HepG2 (cell line): ENCODE results near the gene WWC1. TPM values are rescaled to one million over a fixed set of nuclear protein-coding genes. Genes with fewer than 3 reads are reported as not detected.

Source experiments
- ATAC-seq: fragments of 200-7000 bp; cut with Tn5 transposase; 3 replicates; pipeline ENCODE4 v1.9.1; 2020; ENCODE audit warnings: mild to moderate bottlenecking, moderate library complexity
- BruUV-seq: library from RNA; stranded (reverse); fragments of 400-500 nt; replicated peaks from 2 replicates; lab custom pipeline; 2021; lab: Mats Ljungman, UMichigan
- CTCF ChIA-PET: fragments of 300-600 bp; formaldehyde crosslinking; extraction: SDS; loops from one replicate; lab custom pipeline; 2021; ENCODE audit warnings: low total read pairs, inconsistent platforms, low intra/inter-chr PET ratio; lab: Yijun Ruan, JAX
- POLR2A ChIA-PET: fragments of 350-600 bp; sonication (Branson Sonifier 250); formaldehyde crosslinking; loops from one replicate; lab custom pipeline; 2020; ENCODE audit warnings: antibody characterized with exemption, inconsistent platforms; lab: Yijun Ruan, JAX
- DNase-seq: peaks from one replicate; pipeline ENCODE4 v3.0.0-alpha.2; 2015; ENCODE audit warnings: low spot score
- FAIRE-seq: peaks from 3 replicates; lab custom pipeline; 2011; peaks lifted over from hg19 to GRCh38; lab: Jason Lieb, UNC
- H2AFZ ChIP-seq: one replicate; pipeline ENCODE4 v1.6.1; 2011; ENCODE audit warnings: low read length, inconsistent platforms
- H3K27ac ChIP-seq: fragments of 300-600 bp; 3 replicates; pipeline ENCODE4 v1.8.0; 2011; ENCODE audit warnings: mixed run types, mild to moderate bottlenecking, mixed read lengths, low read length, inconsistent platforms; ENCODE audit not compliant: insufficient read depth; ENCODE audit errors: extremely low read length
- H3K27me3 ChIP-seq, 2 experiments: fragments of 200-600 bp in 1 of 2; 2 replicates in 1 of 2; 3 replicates in 1 of 2; pipeline versions ENCODE4 v1.6.0 to v1.8.0; 2011; ENCODE audit warnings: low read length in 2 of 2, mild to moderate bottlenecking in 2 of 2, moderate library complexity in 2 of 2, inconsistent platforms in 1 of 2; ENCODE audit not compliant: insufficient read depth in 2 of 2, control insufficient read depth in 1 of 2
- H3K36me3 ChIP-seq, 2 experiments: fragments of 200-600 bp in 1 of 2; replicated peaks in 1 of 2; 2 replicates in 1 of 2; 3 replicates in 1 of 2; pipeline versions ENCODE4 v1.5.1 to v1.8.0; 2011; ENCODE audit warnings: low read length in 2 of 2, inconsistent platforms in 1 of 2; ENCODE audit not compliant: insufficient read depth in 2 of 2, control insufficient read depth in 1 of 2
- H3K4me1 ChIP-seq: 2 replicates; pipeline ENCODE4 v1.5.1; 2012; ENCODE audit warnings: low read length, inconsistent platforms; ENCODE audit not compliant: insufficient read depth
- H3K4me2 ChIP-seq: 2 replicates; pipeline ENCODE4 v1.6.0; 2011; ENCODE audit warnings: low read depth, low read length, inconsistent platforms
- H3K4me3 ChIP-seq, 3 experiments: fragments of 200-600 bp in 1 of 3; sonication (generic), shearing (Covaris generic) in 1 of 3; replicated peaks in 1 of 3; 2 replicates each; pipeline ENCODE4 v1.5.1; 2011 to 2016; ENCODE audit warnings: low read length in 3 of 3, inconsistent platforms in 2 of 3, low read depth in 2 of 3, mild to moderate bottlenecking in 2 of 3, control low read depth in 1 of 3, mixed read lengths in 1 of 3; ENCODE audit not compliant: insufficient read depth in 1 of 3
- H3K79me2 ChIP-seq: one replicate; pipeline ENCODE4 v1.6.1; 2011; ENCODE audit warnings: low read length, inconsistent platforms; ENCODE audit not compliant: insufficient read depth
- H3K9ac ChIP-seq: 2 replicates; pipeline ENCODE4 v1.6.0; 2011; ENCODE audit warnings: mild to moderate bottlenecking, low read depth, low read length, inconsistent platforms; ENCODE audit not compliant: insufficient read depth
- H3K9me3 ChIP-seq: 2 replicates; pipeline ENCODE4 v1.5.1; 2012; ENCODE audit warnings: mild to moderate bottlenecking, low read length
- H4K20me1 ChIP-seq: 2 replicates; pipeline ENCODE4 v1.6.0; 2011; ENCODE audit warnings: inconsistent platforms, mild to moderate bottlenecking, low read length, moderate library complexity; ENCODE audit not compliant: insufficient read depth
- BCLAF1 ChIP-seq: fragments of 450-650 bp; IDR thresholded peaks from 2 replicates; pipeline ENCODE4 v1.6.1; 2017; ENCODE audit warnings: mild to moderate bottlenecking
- CBX2 ChIP-seq, 2 experiments: fragments of 200-600 bp in 1 of 2; sonication (generic); formaldehyde crosslinking in 1 of 2; IDR thresholded peaks; 2 replicates each; pipeline versions ENCODE4 v1.7.0 to v1.8.1; 2018 to 2022; ENCODE audit warnings: low read depth in 2 of 2, low read length in 1 of 2, mild to moderate bottlenecking in 1 of 2, missing genetic modification reagents in 1 of 2
- MTERF4 ChIP-seq: sonication (generic); formaldehyde crosslinking; IDR thresholded peaks from 2 replicates; pipeline ENCODE4 v1.8.0; 2023; ENCODE audit warnings: mild to moderate bottlenecking, missing genetic modification reagents
- ZNF180 ChIP-seq: sonication (generic); formaldehyde crosslinking; IDR thresholded peaks from 2 replicates; pipeline ENCODE4 v1.4.0; 2020; ENCODE audit warnings: low read depth, missing genetic modification reagents, borderline replicate concordance
- WGBS: methylation state at CpG from one replicate; pipeline ENCODE4 v1.1.6; 2017; ENCODE audit warnings: low lambda C conversion rate; 5-methylcytosine and 5-hydroxymethylcytosine counted together
- in situ Hi-C: cut with HindIII; loops from 2 replicates; pipeline ENCODE4 v1.10.0; 2017; ENCODE audit warnings: low pct_unique_long_range_greater_than_20kb; ENCODE audit not compliant: extremely low pct_ligation_motif_present
- intact Hi-C: fragments of 100-400 bp; cut with micrococcal nuclease; formaldehyde crosslinking; loops from one replicate; pipeline ENCODE4 v1.10.0; 2022; ENCODE audit not compliant: unreplicated experiment
- polyA plus RNA-seq, 8 experiments: library from polyadenylated mRNA; depleted of rRNA in 3 of 8; stranded (reverse) in 7 of 8; unstranded in 1 of 8; fragments of >200 nt; fragmentation: Illumina TruSeq in 4 of 8; extraction: Trizol in 4 of 8; gene quantifications; 2 replicates each; pipeline versions ENCODE4 v1.2.1 to v1.2.3, GENCODE V29; 2011 to 2016; ENCODE audit warnings: low read depth in 4 of 8, missing spikeins in 1 of 8, mixed read lengths in 1 of 8; ENCODE audit not compliant: insufficient read depth in 1 of 8
- total RNA-seq, 5 experiments: library from RNA; depleted of rRNA; stranded (reverse); fragments of >200 nt; fragmentation: Illumina TruSeq; extraction: Trizol; gene quantifications; 2 replicates each; pipeline ENCODE4 v1.2.3, GENCODE V29; 2016; ENCODE audit warnings: low read depth in 1 of 5

WWC1 gene
- total and polyA plus RNA-seq, 2 of the 13 experiments (the other 11 are each of a cell fraction or from before 2014, with no cell fraction given) = 8.3 to 17.9 TPM

- H3K9me3 ChIP-seq = no peaks in the 10 kb centered on the region
- no peaks in the 10 kb centered on the region for H3K27me3 ChIP-seq
- no peak for DNase-seq
- no peaks in the 10 kb centered on the region for H3K79me2 ChIP-seq
- ChIA-PET CTCF (no interaction called here), POLR2A (no interaction called here)
- peaks cover 14 to 53% of the 10 kb centered on the region in 2 experiments; a peak in 4 of 5 replicates for H3K36me3 ChIP-seq
- no peaks in the 10 kb centered on the region for H4K20me1 ChIP-seq
- BruUV-seq = no TSS peak
- no peak overlapping the region for H3K4me2 ChIP-seq
- no peak overlapping the region for H3K9ac ChIP-seq
- no peak overlapping the region for H3K4me3 ChIP-seq
- FAIRE-seq = no peak
- intact Hi-C loops = no loop called here
- H2AFZ ChIP-seq = no peak overlapping the region
- WGBS = 95% methylated on average over 12 of the region's 20 CpGs
- no peak for TF ChIP-seq CBX2 (IDR thresholded peaks at IDR 0.05; ENCODE audit: low read depth, low read length)
- no peak for TF ChIP-seq CBX2 (CRISPR knock-in tag; IDR thresholded peaks at IDR 0.05; ENCODE audit: low read depth)
- no peak for TF ChIP-seq BCLAF1
- no peak for TF ChIP-seq MTERF4
- no peak for TF ChIP-seq ZNF180
- no peaks in the 10 kb centered on the region for H3K4me1 ChIP-seq
- no peak overlapping the region for H3K27ac ChIP-seq
- in situ Hi-C loops = no loop called here
- ATAC-seq = no peak
Observed at GRCh38 chr5:168464641-168465040, 173.2 kb downstream of the WWC1 start.
